ENCODE results near the gene FBXL19. TPM values are rescaled to one million over a fixed set of nuclear protein-coding genes. Genes with fewer than 3 reads are reported as not detected.

Gene FBXL19
- total RNA-seq, 1 donor from 2014 or later, result 36.4 TPM

DNA sequence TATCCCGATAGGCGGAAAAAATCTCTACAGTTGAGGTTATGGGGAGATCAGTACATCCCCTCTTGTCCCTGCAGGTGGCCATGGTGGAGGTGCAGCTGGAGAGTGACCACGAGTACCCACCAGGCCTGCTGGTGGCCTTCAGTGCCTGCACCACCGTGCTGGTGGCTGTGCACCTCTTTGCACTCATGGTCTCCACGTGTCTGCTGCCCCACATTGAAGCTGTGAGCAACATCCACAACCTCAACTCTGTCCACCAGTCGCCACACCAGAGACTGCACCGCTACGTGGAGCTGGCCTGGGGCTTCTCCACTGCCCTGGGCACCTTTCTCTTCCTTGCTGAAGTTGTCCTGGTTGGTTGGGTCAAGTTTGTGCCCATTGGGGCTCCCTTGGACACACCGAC, 29.7 kb downstream of the FBXL19 start:
- DNase-seq (ENCODE audit: low read depth), result no peak
- Histone ChIP-seq H3K27me3 (ENCODE audit: control insufficient read depth, insufficient read depth, low read length) (no peaks in the 10 kb centered on the region), H3K4me3 (ENCODE audit: low read depth, low read length) (no peak overlapping the region), H3K36me3 (ENCODE audit: control insufficient read depth, insufficient read depth, low read length) (peaks cover 1% of the 10 kb centered on the region)
- no peak for TF ChIP-seq CTCF (IDR thresholded peaks at IDR 0.05; ENCODE audit: insufficient read depth, low read length, poor library complexity, severe bottlenecking)

GRCh38 chr16:30953511-30954124, 30.2 kb downstream of the FBXL19 start:
- TF ChIP-seq CTCF (IDR thresholded peaks at IDR 0.05; ENCODE audit: insufficient read depth, low read length, poor library complexity, severe bottlenecking), result peak; percentile 80
- DNase-seq (ENCODE audit: low read depth), result no peak
- Histone ChIP-seq H3K4me3 (ENCODE audit: low read depth, low read length) (no peak overlapping the region), H3K36me3 (ENCODE audit: control insufficient read depth, insufficient read depth, low read length) (peaks cover 1% of the 10 kb centered on the region), H3K27me3 (ENCODE audit: control insufficient read depth, insufficient read depth, low read length) (no peaks in the 10 kb centered on the region)

DNA sequence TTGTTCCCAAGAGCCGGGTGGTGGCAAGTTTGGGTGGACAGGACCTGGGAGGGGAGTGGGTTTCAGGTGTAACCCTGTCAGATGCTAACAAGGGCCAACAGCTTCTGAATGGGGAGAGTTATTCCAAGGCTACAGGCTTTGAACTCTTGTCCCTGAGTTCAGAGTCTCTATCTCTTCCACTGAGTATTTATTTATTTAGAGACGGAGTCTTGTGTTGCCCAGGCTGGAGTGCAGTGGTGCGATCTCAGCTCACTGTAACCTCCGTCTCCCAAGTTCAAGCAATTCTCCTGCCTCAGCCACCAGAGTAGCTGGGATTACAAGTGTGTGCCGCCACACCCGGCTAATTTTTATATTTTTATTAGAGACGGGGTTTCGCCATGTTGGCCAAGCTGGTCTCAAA, 31.6 kb downstream of the FBXL19 start:
- TF ChIP-seq CTCF (IDR thresholded peaks at IDR 0.05; ENCODE audit: insufficient read depth, low read length, poor library complexity, severe bottlenecking), result no peak
- DNase-seq (ENCODE audit: low read depth), result no peak
- Histone ChIP-seq H3K27me3 (ENCODE audit: control insufficient read depth, insufficient read depth, low read length) (no peaks in the 10 kb centered on the region), H3K36me3 (ENCODE audit: control insufficient read depth, insufficient read depth, low read length) (peaks cover 1% of the 10 kb centered on the region), H3K4me3 (ENCODE audit: low read depth, low read length) (no peak overlapping the region)

DNA sequence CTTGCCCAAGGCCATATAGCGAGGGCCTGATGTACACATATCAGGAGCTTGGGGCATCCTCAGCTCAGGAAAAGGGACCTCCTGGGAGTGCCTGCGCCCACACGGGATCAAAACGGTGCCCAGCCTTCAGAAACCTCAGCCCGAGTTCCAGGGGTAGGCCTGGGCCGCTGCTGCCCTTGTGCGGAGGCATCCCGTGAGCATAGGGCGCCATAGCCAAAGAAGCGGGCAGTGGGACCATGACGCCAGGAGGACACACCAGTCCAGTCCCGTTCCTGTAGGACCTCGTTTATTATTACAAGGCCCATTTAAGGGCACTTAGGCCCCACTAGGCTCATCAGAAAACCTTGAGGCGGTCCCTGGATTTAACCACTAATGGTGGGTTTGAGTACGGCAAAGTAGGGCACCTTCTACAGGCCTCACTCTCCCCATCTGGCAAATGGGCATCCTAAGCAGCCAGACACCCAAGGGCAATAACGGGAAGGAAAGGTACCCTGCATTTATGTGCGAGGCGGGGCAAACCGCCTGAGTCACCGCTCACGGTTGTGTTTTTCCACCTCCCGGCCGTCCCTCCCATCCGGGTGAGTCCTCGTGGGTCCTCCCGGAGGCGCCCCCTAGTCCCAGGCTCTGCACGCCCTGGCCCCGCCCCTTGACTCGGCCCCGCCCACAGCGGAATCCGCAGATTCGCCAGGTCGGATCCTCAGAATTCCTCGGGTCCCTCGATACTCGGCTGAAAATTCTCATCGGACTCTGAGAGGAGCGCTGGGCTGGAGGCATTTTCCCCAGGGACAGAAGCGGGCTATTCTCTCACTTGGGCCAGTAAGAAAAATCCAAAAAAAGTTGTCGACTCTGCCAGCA, 33.5 kb downstream of the FBXL19 start:
- peak overlapping the region; percentile 86 for H3K4me3 ChIP-seq (ENCODE audit: low read depth, low read length)
- peaks cover 1% of the 10 kb centered on the region for H3K36me3 ChIP-seq (ENCODE audit: control insufficient read depth, insufficient read depth, low read length)
- peak; percentile 64 for DNase-seq (ENCODE audit: low read depth)
- H3K27me3 ChIP-seq (ENCODE audit: control insufficient read depth, insufficient read depth, low read length), result no peaks in the 10 kb centered on the region
- peak; percentile 41 for TF ChIP-seq CTCF (IDR thresholded peaks at IDR 0.05; ENCODE audit: insufficient read depth, low read length, poor library complexity, severe bottlenecking)

GRCh38 chr16:30957456-30958174, 34.2 kb downstream of the FBXL19 start, which contains the start of gene SETD1A:
Gene SETD1A (plus strand): TSS chr16:30957754. CDS start chr16:30958732, 978 bp downstream.
- peak within 1 kb of the TSS; percentile 86 for H3K4me3 ChIP-seq (ENCODE audit: low read depth, low read length)
- no peak for TF ChIP-seq CTCF (IDR thresholded peaks at IDR 0.05; ENCODE audit: insufficient read depth, low read length, poor library complexity, severe bottlenecking)
- H3K36me3 ChIP-seq (ENCODE audit: control insufficient read depth, insufficient read depth, low read length), result peaks cover 1% of the 10 kb centered on the region
- peak; percentile 51 for DNase-seq (ENCODE audit: low read depth)
- no peaks in the 10 kb centered on the region for H3K27me3 ChIP-seq (ENCODE audit: control insufficient read depth, insufficient read depth, low read length)
